ENCODE data around the gene PLEKHH2.
"Not testable (repeated sequence)": the region's sequence is repeated elsewhere in the genome, so short reads cannot be mapped to it uniquely, and the experiment has no call there.

The PLEKHH2 gene

DNA sequence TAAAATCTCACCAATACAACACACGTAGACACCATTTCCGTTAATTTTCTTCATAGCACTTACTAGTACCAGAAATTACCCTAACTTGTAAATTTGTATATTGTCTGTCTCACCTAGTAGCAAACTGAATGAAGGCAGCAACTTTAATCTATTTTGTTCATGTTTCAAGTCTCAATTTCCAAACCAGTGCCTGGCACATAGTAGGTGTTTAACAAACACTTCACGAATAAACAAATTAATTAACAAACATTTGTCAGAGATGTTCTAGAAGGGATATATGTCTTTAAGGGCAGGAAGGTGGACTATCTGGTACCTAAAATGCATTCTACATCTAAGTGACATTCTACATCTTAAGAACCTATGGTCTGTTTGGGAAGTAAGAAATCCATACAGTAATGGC lies 42.2 kb upstream of the PLEKHH2 start:
- Histone ChIP-seq H3K4me1 (ENCODE audit: insufficient read depth, low read length) (peaks cover 36% of the 10 kb centered on the region), H3K4me2 (ENCODE audit: insufficient read depth, low read length) (peak overlapping the region; percentile 94), H3K27me3 (ENCODE audit: insufficient read depth, low read length, poor library complexity) (no peaks in the 10 kb centered on the region), H2AFZ (ENCODE audit: low read depth, low read length) (peak overlapping the region; percentile 89; the same call in 1 of the 2 replicates), H3K9me3 (ENCODE audit: insufficient read depth, low read length, severe bottlenecking) (no peaks in the 10 kb centered on the region), H3K4me3 (ENCODE audit: low read depth in 1 of 2, low read length in 2 of 2) (peak overlapping the region; percentile 77 to 89), H4K20me1 (ENCODE audit: insufficient read depth, low read length) (no peaks in the 10 kb centered on the region), H3K9ac (ENCODE audit: low read depth, low read length) (peak overlapping the region; percentile 79), H3K79me2 (ENCODE audit: insufficient read depth, low read length) (peaks cover 35% of the 10 kb centered on the region), H3K36me3 (ENCODE audit: insufficient read depth, low read length) (peaks cover 23% of the 10 kb centered on the region), H3K27ac (ENCODE audit: low read length) (peak overlapping the region; percentile 84)
- no peak for ATAC-seq (ENCODE audit: insufficient read depth, low read depth)
- no peak for DNase-seq
- no peak for TF ChIP-seq EZH2 (IDR thresholded peaks at IDR 0.05; ENCODE audit: borderline replicate concordance, low read depth, low read length, severe bottlenecking)
- TF ChIP-seq, protein P1, sequence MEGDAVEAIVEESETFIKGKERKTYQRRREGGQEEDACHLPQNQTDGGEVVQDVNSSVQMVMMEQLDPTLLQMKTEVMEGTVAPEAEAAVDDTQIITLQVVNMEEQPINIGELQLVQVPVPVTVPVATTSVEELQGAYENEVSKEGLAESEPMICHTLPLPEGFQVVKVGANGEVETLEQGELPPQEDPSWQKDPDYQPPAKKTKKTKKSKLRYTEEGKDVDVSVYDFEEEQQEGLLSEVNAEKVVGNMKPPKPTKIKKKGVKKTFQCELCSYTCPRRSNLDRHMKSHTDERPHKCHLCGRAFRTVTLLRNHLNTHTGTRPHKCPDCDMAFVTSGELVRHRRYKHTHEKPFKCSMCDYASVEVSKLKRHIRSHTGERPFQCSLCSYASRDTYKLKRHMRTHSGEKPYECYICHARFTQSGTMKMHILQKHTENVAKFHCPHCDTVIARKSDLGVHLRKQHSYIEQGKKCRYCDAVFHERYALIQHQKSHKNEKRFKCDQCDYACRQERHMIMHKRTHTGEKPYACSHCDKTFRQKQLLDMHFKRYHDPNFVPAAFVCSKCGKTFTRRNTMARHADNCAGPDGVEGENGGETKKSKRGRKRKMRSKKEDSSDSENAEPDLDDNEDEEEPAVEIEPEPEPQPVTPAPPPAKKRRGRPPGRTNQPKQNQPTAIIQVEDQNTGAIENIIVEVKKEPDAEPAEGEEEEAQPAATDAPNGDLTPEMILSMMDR (IDR thresholded peaks at IDR 0.05; ENCODE audit: borderline replicate concordance, extremely low read depth, low read length, poor library complexity, severe bottlenecking), result no peak

DNA sequence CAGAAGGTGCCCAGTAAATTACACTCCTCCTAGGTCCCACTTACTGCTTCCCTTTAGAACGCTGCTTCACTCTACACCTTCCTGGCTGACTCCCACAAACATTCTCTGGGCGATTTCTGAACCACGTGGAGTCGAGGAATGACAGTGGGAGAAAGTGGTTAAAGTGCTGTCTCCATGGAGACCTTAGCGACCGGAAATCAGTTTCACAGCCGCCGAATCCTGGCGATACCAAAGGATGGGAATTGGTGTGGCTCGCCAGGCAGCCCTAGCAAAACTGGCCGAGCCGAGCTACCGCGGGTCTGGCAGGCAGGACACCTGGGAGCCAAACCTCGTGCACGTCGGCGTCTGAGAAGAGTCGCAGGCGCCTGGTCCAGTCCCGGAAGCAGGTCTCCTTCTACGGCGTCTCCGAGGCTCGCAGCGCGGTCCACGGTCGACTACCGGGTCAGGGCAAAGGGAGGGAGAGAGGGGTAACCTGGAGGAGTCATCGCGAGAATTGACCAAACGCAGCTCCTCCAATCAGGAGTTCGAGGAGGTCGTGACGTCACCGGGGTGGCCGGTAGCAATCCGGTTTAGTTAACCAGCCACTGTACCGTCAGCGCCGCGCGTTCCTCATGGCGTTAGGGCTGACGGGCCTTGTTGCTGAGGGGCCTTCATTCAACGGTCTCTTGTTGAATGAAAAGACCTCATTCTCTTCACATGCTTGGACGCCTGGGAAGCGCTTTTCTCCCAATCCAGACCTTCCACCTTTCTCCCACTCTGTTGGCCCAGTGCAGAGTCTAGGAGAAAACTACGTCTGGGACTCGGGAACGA lies 41.3 kb upstream of the PLEKHH2 start, which contains the start of gene THADA:
Gene THADA (minus strand): TSS at position 436 of the 810 bp plus-strand sequence. CDS start 3,646 bp downstream, outside the sequence.
- peaks cover 35% of the 10 kb centered on the region for H3K79me2 ChIP-seq (ENCODE audit: insufficient read depth, low read length)
- peak; percentile 98 for DNase-seq
- TF ChIP-seq, protein P1 (IDR thresholded peaks at IDR 0.05; ENCODE audit: borderline replicate concordance, extremely low read depth, low read length, poor library complexity, severe bottlenecking), result no peak
- H3K4me1 ChIP-seq (ENCODE audit: insufficient read depth, low read length), result peaks cover 36% of the 10 kb centered on the region
- peak within 1 kb of the TSS; percentile 84 for H3K27ac ChIP-seq (ENCODE audit: low read length)
- no peaks in the 10 kb centered on the region for H3K9me3 ChIP-seq (ENCODE audit: insufficient read depth, low read length, severe bottlenecking)
- peak within 1 kb of the TSS; percentile 89 for H2AFZ ChIP-seq (ENCODE audit: low read depth, low read length)
- H3K9ac ChIP-seq (ENCODE audit: low read depth, low read length), result peak within 1 kb of the TSS; percentile 79
- peak within 1 kb of the TSS; percentile 94 for H3K4me2 ChIP-seq (ENCODE audit: insufficient read depth, low read length)
- H3K27me3 ChIP-seq (ENCODE audit: insufficient read depth, low read length, poor library complexity), result no peaks in the 10 kb centered on the region
- no peaks in the 10 kb centered on the region for H4K20me1 ChIP-seq (ENCODE audit: insufficient read depth, low read length)
- peaks cover 14% of the 10 kb centered on the region for H3K36me3 ChIP-seq (ENCODE audit: insufficient read depth, low read length)
- peak; percentile 95 for ATAC-seq (ENCODE audit: insufficient read depth, low read depth)
- H3K4me3 ChIP-seq (ENCODE audit: low read depth in 1 of 2, low read length in 2 of 2), result peak within 1 kb of the TSS; percentile 77 to 89

DNA sequence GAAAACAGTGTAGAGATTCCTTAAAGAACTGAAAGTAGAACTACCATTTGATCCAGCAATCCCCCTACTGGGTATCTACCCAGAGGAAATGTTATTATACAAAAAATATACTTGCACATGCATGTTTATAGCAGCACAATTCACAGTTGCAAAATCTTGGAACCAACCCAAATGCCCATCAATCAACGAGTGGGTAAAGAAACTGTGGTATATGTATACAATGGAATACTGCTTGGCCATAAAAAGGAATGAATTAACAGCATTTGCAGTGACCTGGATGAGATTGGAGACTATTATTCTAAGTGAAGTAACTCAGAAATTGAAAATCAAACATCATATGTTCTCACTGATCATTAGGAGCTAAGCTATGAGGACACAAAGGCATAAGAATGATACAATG lies 36.5 kb upstream of the PLEKHH2 start:
- H3K27ac ChIP-seq (ENCODE audit: low read length), result not testable (repeated sequence)

DNA sequence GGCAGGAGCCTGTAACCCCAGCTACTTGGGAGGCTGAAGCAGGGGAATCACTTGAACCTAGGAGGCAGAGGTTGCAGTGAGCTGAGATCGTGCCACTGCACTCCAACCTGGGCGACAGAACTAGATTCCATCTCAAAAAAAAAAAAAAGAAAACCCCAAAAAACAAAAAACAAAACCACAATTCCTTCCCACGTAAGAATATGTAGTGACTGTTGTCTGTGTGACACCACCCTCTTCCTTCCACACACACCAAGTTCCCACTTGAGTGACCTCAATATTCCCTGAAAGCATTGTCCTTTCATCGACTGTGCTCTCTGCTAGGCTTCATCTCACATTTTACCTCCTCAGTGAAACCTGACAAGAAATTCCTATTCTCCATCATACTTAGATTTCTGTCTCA lies 32.4 kb upstream of the PLEKHH2 start:
- Histone ChIP-seq H3K4me2 (ENCODE audit: insufficient read depth, low read length) (no peak overlapping the region), H3K4me1 (ENCODE audit: insufficient read depth, low read length) (no peaks in the 10 kb centered on the region), H3K79me2 (ENCODE audit: insufficient read depth, low read length) (no peaks in the 10 kb centered on the region), H3K4me3 (ENCODE audit: low read depth in 1 of 2, low read length in 2 of 2) (no peak overlapping the region), H3K9me3 (ENCODE audit: insufficient read depth, low read length, severe bottlenecking) (no peaks in the 10 kb centered on the region), H3K27me3 (ENCODE audit: insufficient read depth, low read length, poor library complexity) (no peaks in the 10 kb centered on the region), H2AFZ (ENCODE audit: low read depth, low read length) (no peak overlapping the region), H3K27ac (ENCODE audit: low read length) (no peak overlapping the region), H4K20me1 (ENCODE audit: insufficient read depth, low read length) (no peaks in the 10 kb centered on the region), H3K9ac (ENCODE audit: low read depth, low read length) (no peak overlapping the region), H3K36me3 (ENCODE audit: insufficient read depth, low read length) (no peaks in the 10 kb centered on the region)
- TF ChIP-seq, protein P1 (IDR thresholded peaks at IDR 0.05; ENCODE audit: borderline replicate concordance, extremely low read depth, low read length, poor library complexity, severe bottlenecking), result no peak
- TF ChIP-seq EZH2 (IDR thresholded peaks at IDR 0.05; ENCODE audit: borderline replicate concordance, low read depth, low read length, severe bottlenecking), result no peak
- no peak for DNase-seq
- ATAC-seq (ENCODE audit: insufficient read depth, low read depth), result no peak

More for the DNA sequence above, 36.5 kb upstream of the PLEKHH2 start:
- DNase-seq; H3K27me3 ChIP-seq (ENCODE audit: insufficient read depth, low read length, poor library complexity); H3K79me2 ChIP-seq (ENCODE audit: insufficient read depth, low read length); H3K4me2 ChIP-seq (ENCODE audit: insufficient read depth, low read length); ATAC-seq (ENCODE audit: insufficient read depth, low read depth); H4K20me1 ChIP-seq (ENCODE audit: insufficient read depth, low read length); H3K4me3 ChIP-seq (ENCODE audit: low read depth in 1 of 2, low read length in 2 of 2); H3K9me3 ChIP-seq (ENCODE audit: insufficient read depth, low read length, severe bottlenecking); H3K36me3 ChIP-seq (ENCODE audit: insufficient read depth, low read length); H3K9ac ChIP-seq (ENCODE audit: low read depth, low read length); H2AFZ ChIP-seq (ENCODE audit: low read depth, low read length): not testable (repeated sequence)
- H3K4me1 ChIP-seq (ENCODE audit: insufficient read depth, low read length), result peaks cover 11% of the 10 kb centered on the region; the same call in 1 of the 2 replicates

Measured in DND-41 (cell line).